ENCODE measurements around the gene FAM50B. TPM values are rescaled to one million over a fixed set of nuclear protein-coding genes. Genes with fewer than 3 reads are reported as not detected.

Gene FAM50B
- total RNA-seq, 2 experiments from 2014 or later = 2.7 to 2.8 TPM

DNA sequence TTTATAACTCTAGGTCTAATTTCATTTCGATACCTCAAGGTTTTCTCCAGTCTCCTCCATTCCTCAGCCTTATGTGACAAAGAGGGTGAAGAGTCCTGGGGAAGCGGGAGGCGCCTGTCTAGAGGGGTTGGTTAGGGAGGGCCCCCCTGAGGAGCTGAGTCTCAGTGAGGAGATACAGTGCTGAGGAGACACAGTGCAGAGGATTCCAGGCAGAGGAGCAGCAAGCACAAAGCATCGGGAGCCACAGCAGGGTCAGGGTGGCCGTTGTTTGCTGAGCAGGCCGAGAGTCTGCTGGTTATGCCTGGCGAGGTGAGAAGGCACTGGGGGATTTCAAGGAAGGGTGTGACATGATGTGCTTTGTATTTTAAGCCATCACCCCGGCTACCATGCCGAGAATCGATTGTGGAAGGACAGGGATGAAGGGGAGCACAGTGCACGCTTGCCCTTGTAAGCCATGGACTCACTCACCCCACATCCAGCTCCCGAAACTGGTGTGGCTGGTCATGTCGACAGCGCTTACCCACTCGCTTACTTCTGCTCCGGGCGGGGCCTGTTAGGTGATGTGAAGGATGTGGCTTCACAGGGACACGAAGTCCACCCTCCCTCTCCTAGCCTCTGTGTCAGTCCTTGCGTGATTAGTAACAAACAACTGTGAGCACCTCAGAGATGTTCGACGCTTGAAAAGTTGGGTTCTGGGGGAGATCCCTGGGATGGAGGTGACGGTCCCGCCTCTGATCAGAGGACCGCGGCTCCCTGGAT is 30.2 kb downstream of the FAM50B start:
- Mint-ChIP-seq H3K4me3 (no peak overlapping the region), H3K4me1 (ENCODE audit: low read depth) (no peaks in the 10 kb centered on the region), H3K27me3 (no peaks in the 10 kb centered on the region), H3K27ac (no peak overlapping the region), H3K9me3 (no peaks in the 10 kb centered on the region), H3K36me3 (ENCODE audit: low read depth) (no peaks in the 10 kb centered on the region)
- no peaks in the 10 kb centered on the region for H3K27me3 ChIP-seq (ENCODE audit: control insufficient read depth in 1 of 2, insufficient read depth in 2 of 2, low read length in 2 of 2)
- no peak overlapping the region for H3K4me3 ChIP-seq (ENCODE audit: low read length)
- H3K36me3 ChIP-seq (ENCODE audit: insufficient read depth, low read length) = no peaks in the 10 kb centered on the region
- no peaks in the 10 kb centered on the region for H3K4me1 ChIP-seq (ENCODE audit: insufficient read depth, low read length)
- POLR2A ChIA-PET = no interaction called here
- intact Hi-C loops (cut with DNase I, micrococcal nuclease) = no loop called here
- no peak overlapping the region for H3K27ac ChIP-seq (ENCODE audit: low read depth in 1 of 2, low read length in 2 of 2)
- TF ChIP-seq, protein P1, sequence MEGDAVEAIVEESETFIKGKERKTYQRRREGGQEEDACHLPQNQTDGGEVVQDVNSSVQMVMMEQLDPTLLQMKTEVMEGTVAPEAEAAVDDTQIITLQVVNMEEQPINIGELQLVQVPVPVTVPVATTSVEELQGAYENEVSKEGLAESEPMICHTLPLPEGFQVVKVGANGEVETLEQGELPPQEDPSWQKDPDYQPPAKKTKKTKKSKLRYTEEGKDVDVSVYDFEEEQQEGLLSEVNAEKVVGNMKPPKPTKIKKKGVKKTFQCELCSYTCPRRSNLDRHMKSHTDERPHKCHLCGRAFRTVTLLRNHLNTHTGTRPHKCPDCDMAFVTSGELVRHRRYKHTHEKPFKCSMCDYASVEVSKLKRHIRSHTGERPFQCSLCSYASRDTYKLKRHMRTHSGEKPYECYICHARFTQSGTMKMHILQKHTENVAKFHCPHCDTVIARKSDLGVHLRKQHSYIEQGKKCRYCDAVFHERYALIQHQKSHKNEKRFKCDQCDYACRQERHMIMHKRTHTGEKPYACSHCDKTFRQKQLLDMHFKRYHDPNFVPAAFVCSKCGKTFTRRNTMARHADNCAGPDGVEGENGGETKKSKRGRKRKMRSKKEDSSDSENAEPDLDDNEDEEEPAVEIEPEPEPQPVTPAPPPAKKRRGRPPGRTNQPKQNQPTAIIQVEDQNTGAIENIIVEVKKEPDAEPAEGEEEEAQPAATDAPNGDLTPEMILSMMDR (IDR thresholded peaks at IDR 0.05) = no peak
- ATAC-seq (ENCODE audit: poor library complexity) (no peak), DNase-seq (no peak)
- no peaks in the 10 kb centered on the region for H3K9me3 ChIP-seq (ENCODE audit: control insufficient read depth in 1 of 2, insufficient read depth in 1 of 2, low read length in 2 of 2)
- CTCF ChIA-PET = no interaction called here

DNA sequence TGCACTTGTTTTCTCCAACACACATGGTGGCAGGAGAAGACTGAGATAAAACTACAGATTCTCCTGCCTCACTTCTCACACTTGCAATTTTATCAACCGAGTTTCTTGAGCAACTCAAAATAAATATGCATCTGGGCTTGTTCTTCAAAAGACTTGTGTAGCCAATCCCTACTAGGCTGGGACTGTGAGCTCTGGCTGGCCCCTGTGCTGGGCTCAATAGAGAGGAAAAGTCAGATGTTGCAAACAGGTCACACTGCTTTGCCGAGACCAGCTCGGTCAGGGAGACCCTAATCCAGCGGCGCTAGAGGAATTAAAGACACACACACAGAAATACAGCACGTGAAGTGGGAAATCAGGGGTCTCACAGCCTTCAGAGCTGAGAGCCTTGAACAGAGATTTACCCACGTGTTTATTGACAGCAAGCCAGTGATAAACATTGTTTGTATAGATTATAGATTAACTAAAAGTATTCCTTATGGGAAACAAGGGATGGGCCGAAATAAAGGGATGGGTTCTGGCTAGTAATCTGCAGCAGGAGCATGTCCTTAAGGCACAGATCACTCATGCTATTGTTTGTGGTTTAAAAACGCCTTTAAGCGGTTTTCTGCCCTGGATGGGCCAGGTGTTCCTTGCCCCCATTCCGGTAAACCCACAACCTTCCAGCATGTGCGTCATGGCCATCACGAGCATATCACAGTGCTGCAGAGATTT is 32.7 kb downstream of the FAM50B start:
- H3K9me3 ChIP-seq (ENCODE audit: control insufficient read depth in 1 of 2, insufficient read depth in 1 of 2, low read length in 2 of 2) = no peaks in the 10 kb centered on the region
- H3K4me1 Mint-ChIP-seq (ENCODE audit: low read depth) = no peaks in the 10 kb centered on the region
- H3K36me3 Mint-ChIP-seq (ENCODE audit: low read depth) = no peaks in the 10 kb centered on the region
- H3K4me3 ChIP-seq (ENCODE audit: low read length) = no peak overlapping the region
- POLR2A ChIA-PET = no interaction called here
- H3K27ac ChIP-seq (ENCODE audit: low read depth in 1 of 2, low read length in 2 of 2) = no peak overlapping the region
- ATAC-seq (ENCODE audit: poor library complexity) (no peak), DNase-seq (no peak)
- H3K9me3 Mint-ChIP-seq = no peaks in the 10 kb centered on the region
- no peak overlapping the region for H3K27ac Mint-ChIP-seq
- no peaks in the 10 kb centered on the region for H3K36me3 ChIP-seq (ENCODE audit: insufficient read depth, low read length)
- no peaks in the 10 kb centered on the region for H3K4me1 ChIP-seq (ENCODE audit: insufficient read depth, low read length)
- H3K27me3 ChIP-seq (ENCODE audit: control insufficient read depth in 1 of 2, insufficient read depth in 2 of 2, low read length in 2 of 2) = no peaks in the 10 kb centered on the region
- no peaks in the 10 kb centered on the region for H3K27me3 Mint-ChIP-seq
- intact Hi-C loops (cut with DNase I, micrococcal nuclease) = no loop called here
- H3K4me3 Mint-ChIP-seq = no peak overlapping the region
- TF ChIP-seq, protein P1 (IDR thresholded peaks at IDR 0.05) = no peak
- CTCF ChIA-PET = no interaction called here

DNA sequence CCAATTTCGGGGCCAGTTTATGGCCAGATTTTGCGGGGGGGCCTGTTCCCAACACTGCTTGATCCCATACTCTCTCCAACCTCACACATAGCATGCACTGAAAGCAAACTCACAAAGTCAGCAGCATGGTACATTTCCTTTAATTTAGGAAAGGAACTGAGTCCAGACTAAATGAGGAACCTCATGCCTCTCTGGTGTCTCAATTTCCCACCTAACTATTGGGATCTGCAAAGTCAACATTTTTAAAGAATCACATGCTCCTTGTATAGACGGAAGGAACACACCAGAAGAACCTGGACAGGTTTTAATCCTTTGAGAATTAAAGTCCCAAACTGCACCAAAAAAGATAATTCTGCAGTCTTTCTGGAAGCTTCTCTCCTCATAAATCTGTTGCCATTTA is 33.3 kb downstream of the FAM50B start:
- no peak for ATAC-seq (ENCODE audit: poor library complexity)
- no peaks in the 10 kb centered on the region for H3K9me3 ChIP-seq (ENCODE audit: control insufficient read depth in 1 of 2, insufficient read depth in 1 of 2, low read length in 2 of 2)
- H3K27me3 ChIP-seq (ENCODE audit: control insufficient read depth in 1 of 2, insufficient read depth in 2 of 2, low read length in 2 of 2) = no peaks in the 10 kb centered on the region
- intact Hi-C loops (cut with DNase I, micrococcal nuclease) = no loop called here
- H3K9me3 Mint-ChIP-seq = no peaks in the 10 kb centered on the region
- H3K4me3 ChIP-seq (ENCODE audit: low read length) = no peak overlapping the region
- H3K36me3 ChIP-seq (ENCODE audit: insufficient read depth, low read length) = no peaks in the 10 kb centered on the region
- H3K4me1 ChIP-seq (ENCODE audit: insufficient read depth, low read length) = no peaks in the 10 kb centered on the region
- no peak overlapping the region for H3K27ac Mint-ChIP-seq
- TF ChIP-seq, protein P1 (IDR thresholded peaks at IDR 0.05) = no peak
- ChIA-PET POLR2A (no interaction called here), CTCF (no interaction called here)
- H3K4me1 Mint-ChIP-seq (ENCODE audit: low read depth) = no peaks in the 10 kb centered on the region
- no peaks in the 10 kb centered on the region for H3K36me3 Mint-ChIP-seq (ENCODE audit: low read depth)
- H3K27me3 Mint-ChIP-seq = no peaks in the 10 kb centered on the region
- no peak overlapping the region for H3K27ac ChIP-seq (ENCODE audit: low read depth in 1 of 2, low read length in 2 of 2)
- DNase-seq = no peak
- H3K4me3 Mint-ChIP-seq = no peak overlapping the region
